Measurements from ENCODE around the gene SLC35E2B. TPM values are rescaled to one million over a fixed set of nuclear protein-coding genes. Genes with fewer than 3 reads are reported as not detected.
A peak's percentile ranks its signal among the peaks of the same experiment; 100 is the strongest.

The SLC35E2B gene
- total and polyA plus RNA-seq, 11 donors, result 12.2 to 29.2 (median 20.1) TPM

- Histone ChIP-seq H3K4me3 (no peak overlapping the region), H3K36me3 (peaks cover 0 to 26% (median 12%) of the 10 kb centered on the region in 9 donors), H3K9me3 (no peaks in the 10 kb centered on the region), H3K4me1 (peaks cover 7 to 58% (median 31%) of the 10 kb centered on the region in 12 donors), H3K27me3 (no peaks in the 10 kb centered on the region), H3K27ac (peak overlapping the region in 10 of 12 donors; percentile 17 to 88 (median 76))
- ATAC-seq (no peak), DNase-seq (peak; percentile 13 to 57 (median 20))
- 77 to 88% (median 85%) methylated on average over 16 of the region's 16 CpGs for WGBS, 4 donors
- intact Hi-C loops (cut with DNase I), result no loop called here
- TF ChIP-seq POLR2A (IDR thresholded peaks at IDR 0.05) (no peak), CTCF (IDR thresholded peaks at IDR 0.05) (peak in 1 of 12 donors; percentile 4)
Observed at GRCh38 chr1:1620433-1621139, 72.0 kb downstream of the SLC35E2B start.

- H3K9me3 ChIP-seq, result no peaks in the 10 kb centered on the region
- peak in 3 of 4 donors; percentile 3 to 43 (median 29) for ATAC-seq
- no peaks in the 10 kb centered on the region for H3K27me3 ChIP-seq
- WGBS, 4 donors, result 48 to 83% (median 64%) methylated on average over 4 to 14 of the region's 14 CpGs
- peak overlapping the region in 10 of 12 donors; percentile 17 to 88 (median 76) for H3K27ac ChIP-seq
- H3K4me3 ChIP-seq, result no peak overlapping the region
- peak; percentile 52 to 83 (median 65) for DNase-seq
- peaks cover 6 to 53% (median 27%) of the 10 kb centered on the region in 12 donors for H3K4me1 ChIP-seq
- TF ChIP-seq CTCF (IDR thresholded peaks at IDR 0.05) (peak in 7 of 12 donors; percentile 10 to 43 (median 33)), POLR2A (IDR thresholded peaks at IDR 0.05) (no peak)
- H3K36me3 ChIP-seq, result peaks cover 0 to 26% (median 12%) of the 10 kb centered on the region in 9 donors
- intact Hi-C loops (cut with DNase I), result loop anchor here in 1 of 10 donors (10.0 kb wide), 2 partner anchors 105 to 505 kb away; partner anchors contain the start of genes ATAD3A and C1orf159
Observed at GRCh38 chr1:1619917-1620361, 72.7 kb downstream of the SLC35E2B start.

- intact Hi-C loops (cut with DNase I), result loop anchor here in 1 of 10 donors (10.0 kb wide), 2 partner anchors 104 to 504 kb away; partner anchors contain the start of genes ATAD3A and C1orf159
- H3K27ac ChIP-seq, result peak overlapping the region in 1 of 12 donors; percentile 88
- peaks cover 7 to 62% (median 40%) of the 10 kb centered on the region in 12 donors for H3K4me1 ChIP-seq
- H3K9me3 ChIP-seq, result no peaks in the 10 kb centered on the region
- no peak for ATAC-seq
- no peaks in the 10 kb centered on the region for H3K27me3 ChIP-seq
- DNase-seq, result peak; percentile 6 to 56 (median 26)
- no peak overlapping the region for H3K4me3 ChIP-seq
- TF ChIP-seq CTCF (IDR thresholded peaks at IDR 0.05), result no peak
- TF ChIP-seq POLR2A (IDR thresholded peaks at IDR 0.05), result no peak
- 92 to 95% (median 94%) methylated on average over 8 to 9 of the region's 9 CpGs for WGBS, 4 donors
- H3K36me3 ChIP-seq, result peaks cover 0 to 19% (median 7%) of the 10 kb centered on the region in 9 donors
Observed at GRCh38 chr1:1618396-1619068, 74.1 kb downstream of the SLC35E2B start.

- WGBS, 4 donors, result 87 to 97% (median 93%) methylated on average over 6 of the region's 6 CpGs
- Histone ChIP-seq H3K27ac (no peak overlapping the region), H3K27me3 (no peaks in the 10 kb centered on the region), H3K9me3 (no peaks in the 10 kb centered on the region), H3K4me3 (no peak overlapping the region), H3K4me1 (peaks cover 7 to 62% (median 41%) of the 10 kb centered on the region in 12 donors), H3K36me3 (peaks cover 0 to 19% (median 7%) of the 10 kb centered on the region in 9 donors)
- intact Hi-C loops (cut with DNase I), result loop anchor here in 1 of 10 donors (10.0 kb wide), 2 partner anchors 103 to 503 kb away; partner anchors contain the start of genes ATAD3A and C1orf159
- peak in 2 of 5 donors; percentile 23 to 49 for DNase-seq
- TF ChIP-seq CTCF (IDR thresholded peaks at IDR 0.05) (no peak), POLR2A (IDR thresholded peaks at IDR 0.05) (no peak)
- no peak for ATAC-seq
Observed at GRCh38 chr1:1617925-1618324, 74.7 kb downstream of the SLC35E2B start.

All from heart left ventricle (tissue), 16 donors.